IMR-90 (cell line): ENCODE measurements around the gene ERAP2. TPM values are rescaled to one million over a fixed set of nuclear protein-coding genes. Genes with fewer than 3 reads are reported as not detected.

Experiments used
- ATAC-seq: fragments of 200-7000 bp; cut with Tn5 transposase; 2 replicates; pipeline ENCODE4 v1.9.1; 2020; ENCODE audit warnings: low read depth, mild to moderate bottlenecking, moderate library complexity
- BruUV-seq: library from RNA; stranded (reverse); fragments of 400-500 nt; replicated peaks from 2 replicates; lab custom pipeline; 2021; lab: Mats Ljungman, UMichigan
- CTCF ChIA-PET: fragments of 300-600 bp; formaldehyde crosslinking; extraction: SDS; loops from one replicate; lab custom pipeline; 2021; ENCODE audit warnings: antibody characterized with exemption; lab: Yijun Ruan, JAX
- POLR2A ChIA-PET: fragments of 300-600 bp; sonication (Branson Sonifier 250); formaldehyde crosslinking; loops from one replicate; lab custom pipeline; 2022; ENCODE audit warnings: antibody characterized with exemption; ENCODE audit not compliant: unreplicated experiment; lab: Charles Lee
- DNase-seq: peaks from one replicate; pipeline ENCODE4 v3.0.0; 2013
- H2AFZ ChIP-seq: replicated peaks from 2 replicates; pipeline ENCODE3; 2013; ENCODE audit warnings: low read length, mild to moderate bottlenecking; ENCODE audit not compliant: poor library complexity
- H2AK5ac ChIP-seq: 2 replicates; pipeline ENCODE4 v1.6.1; 2013; ENCODE audit warnings: low read depth, low read length, inconsistent platforms
- H2AK9ac ChIP-seq: replicated peaks from 2 replicates; pipeline ENCODE3; 2013; ENCODE audit warnings: mild to moderate bottlenecking, low read depth, low read length, moderate library complexity; ENCODE audit not compliant: poor library complexity
- H2BK120ac ChIP-seq: 2 replicates; pipeline ENCODE4 v1.6.1; 2013; ENCODE audit warnings: low read depth, low read length, inconsistent platforms
- H2BK15ac ChIP-seq: 3 replicates; pipeline ENCODE4 v1.6.1; 2013; ENCODE audit warnings: low read depth, low read length, inconsistent platforms
- H2BK20ac ChIP-seq: 2 replicates; pipeline ENCODE4 v1.6.1; 2013; ENCODE audit warnings: low read depth, mild to moderate bottlenecking, inconsistent platforms, low read length, moderate library complexity
- H2BK5ac ChIP-seq: 2 replicates; pipeline ENCODE4 v1.6.1; 2013; ENCODE audit warnings: mild to moderate bottlenecking, low read depth, low read length, inconsistent platforms; ENCODE audit not compliant: poor library complexity, severe bottlenecking
- H3K14ac ChIP-seq: replicated peaks from 2 replicates; pipeline ENCODE4 v1.6.1; 2013; ENCODE audit warnings: low read depth, low read length, inconsistent platforms
- H3K18ac ChIP-seq: 2 replicates; pipeline ENCODE4 v1.6.1; 2013; ENCODE audit warnings: low read depth, low read length, control low read depth
- H3K23ac ChIP-seq: 2 replicates; pipeline ENCODE4 v1.6.1; 2013; ENCODE audit warnings: low read depth, low read length, inconsistent platforms
- H3K27ac ChIP-seq: 2 replicates; pipeline ENCODE4 v1.5.1; 2013; ENCODE audit warnings: mild to moderate bottlenecking, control low read depth, low read length; ENCODE audit not compliant: insufficient read depth
- H3K27me3 ChIP-seq: 2 replicates; pipeline ENCODE4 v1.6.1; 2013; ENCODE audit warnings: low read length; ENCODE audit not compliant: control insufficient read depth, insufficient read depth
- H3K36me3 ChIP-seq: 2 replicates; pipeline ENCODE4 v1.6.1; 2013; ENCODE audit warnings: low read length, mixed read lengths; ENCODE audit not compliant: control insufficient read depth, insufficient read depth
- H3K4ac ChIP-seq: 2 replicates; pipeline ENCODE4 v1.6.1; 2013; ENCODE audit warnings: low read depth, low read length, inconsistent platforms
- H3K4me1 ChIP-seq: 2 replicates; pipeline ENCODE4 v1.6.1; 2013; ENCODE audit warnings: low read length, mixed read lengths; ENCODE audit not compliant: control insufficient read depth, insufficient read depth
- H3K4me2 ChIP-seq: 2 replicates; pipeline ENCODE4 v1.6.1; 2013; ENCODE audit warnings: low read depth, mild to moderate bottlenecking, control low read depth, low read length, moderate library complexity
- H3K4me3 ChIP-seq: 2 replicates; pipeline ENCODE4 v1.5.1; 2013; ENCODE audit warnings: low read depth, mild to moderate bottlenecking, control low read depth, low read length, moderate library complexity; ENCODE audit not compliant: insufficient read depth
- H3K56ac ChIP-seq: 2 replicates; pipeline ENCODE4 v1.6.1; 2013; ENCODE audit warnings: low read length, inconsistent platforms; ENCODE audit not compliant: insufficient read depth; ENCODE audit errors: extremely low read depth
- H3K79me1 ChIP-seq, 2 experiments: 2 replicates each; pipeline ENCODE4 v1.6.1; 2013; ENCODE audit warnings: low read length in 2 of 2, inconsistent platforms in 1 of 2, low read depth in 1 of 2
- H3K9ac ChIP-seq: 2 replicates; pipeline ENCODE4 v1.6.1; 2013; ENCODE audit warnings: low read depth, low read length, control low read depth
- H3K9me1 ChIP-seq: 2 replicates; pipeline ENCODE4 v1.6.1; 2013; ENCODE audit warnings: low read length, inconsistent platforms; ENCODE audit not compliant: insufficient read depth
- H3K9me3 ChIP-seq: 2 replicates; pipeline ENCODE4 v1.6.1; 2013; ENCODE audit warnings: low read length; ENCODE audit not compliant: control insufficient read depth, insufficient read depth
- H4K20me1 ChIP-seq: 2 replicates; pipeline ENCODE4 v1.6.1; 2013; ENCODE audit warnings: low read length, inconsistent platforms; ENCODE audit not compliant: insufficient read depth
- H4K5ac ChIP-seq: 2 replicates; pipeline ENCODE4 v1.6.1; 2013; ENCODE audit warnings: mild to moderate bottlenecking, low read depth, low read length, control low read depth
- H4K8ac ChIP-seq, 2 experiments: 2 replicates each; pipeline ENCODE4 v1.6.1; 2013; ENCODE audit warnings: low read depth in 2 of 2, low read length in 2 of 2, control low read depth in 1 of 2, inconsistent platforms in 1 of 2
- H4K91ac ChIP-seq: 2 replicates; pipeline ENCODE4 v1.6.1; 2013; ENCODE audit warnings: low read depth, low read length, inconsistent platforms; ENCODE audit not compliant: insufficient read depth
- BHLHE40 ChIP-seq: fragments of 150-350 bp; IDR thresholded peaks from 2 replicates; pipeline ENCODE4 v1.6.1; 2016; ENCODE audit warnings: mild to moderate bottlenecking, low read depth, low read length
- CEBPB ChIP-seq: IDR thresholded peaks from 2 replicates; pipeline ENCODE4 v1.6.1; 2012; ENCODE audit warnings: low read depth, low read length, improper control_type of control experiment
- CHD1 ChIP-seq: IDR thresholded peaks from 2 replicates; pipeline ENCODE4 v1.6.1; 2012; ENCODE audit warnings: low read depth, low read length, improper control_type of control experiment
- FOS ChIP-seq: fragments of 150-350 bp; IDR thresholded peaks from 2 replicates; pipeline ENCODE4 v1.6.1; 2016; ENCODE audit warnings: low read depth, low read length
- MAFK ChIP-seq: IDR thresholded peaks from 2 replicates; pipeline ENCODE4 v1.6.1; 2012; ENCODE audit warnings: low read depth, low read length, improper control_type of control experiment
- MAZ ChIP-seq: IDR thresholded peaks from 2 replicates; pipeline ENCODE4 v1.6.1; 2012; ENCODE audit warnings: low read depth, mild to moderate bottlenecking, low read length, improper control_type of control experiment, moderate library complexity, borderline replicate concordance
- MXI1 ChIP-seq: IDR thresholded peaks from 2 replicates; pipeline ENCODE4 v1.6.1; 2012; ENCODE audit warnings: low read depth, mild to moderate bottlenecking, low read length, moderate library complexity, borderline replicate concordance
- NFE2L2 ChIP-seq: fragments of 150-350 bp; IDR thresholded peaks from 2 replicates; pipeline ENCODE4 v1.6.1; 2016; ENCODE audit warnings: low read depth, mild to moderate bottlenecking, low read length
- RFX5 ChIP-seq: IDR thresholded peaks from 2 replicates; pipeline ENCODE4 v1.8.0; 2012; ENCODE audit warnings: low read depth, mild to moderate bottlenecking, low read length, moderate library complexity
- SMC3 ChIP-seq: fragments of 150-350 bp; IDR thresholded peaks from 2 replicates; pipeline ENCODE4 v1.6.1; 2016; ENCODE audit warnings: low read depth, mild to moderate bottlenecking, antibody characterized with exemption, low read length, moderate library complexity
- WGBS, 2 experiments: methylation state at CpG; one replicate each; pipeline versions ENCODE4 v1.1.5 to v1.1.7; 2013; ENCODE audit warnings: missing lambda C conversion rate in 2 of 2; ENCODE audit not compliant: insufficient read length in 1 of 2; ENCODE audit errors: extremely low coverage in 2 of 2; 5-methylcytosine and 5-hydroxymethylcytosine counted together
- dilution Hi-C: fragments of 300-500 bp; cut with HindIII; formaldehyde crosslinking; loops from one replicate; pipeline ENCODE4 v1.14.3; 2018; ENCODE audit warnings: low sequenced_read_pairs; ENCODE audit not compliant: unreplicated experiment
- in situ Hi-C: fragments of 300-500 bp; cut with MboI; formaldehyde crosslinking; loops from 3 replicates; pipeline ENCODE4 v1.14.3; 2019; ENCODE audit warnings: low sequenced_read_pairs, inconsistent platforms, mixed read lengths
- intact Hi-C: fragments of 100-400 bp; cut with micrococcal nuclease; formaldehyde crosslinking; loops from 2 replicates; pipeline ENCODE4 v1.10.0; 2022
- polyA plus RNA-seq, 3 experiments: library from polyadenylated mRNA; depleted of rRNA; stranded (reverse); fragments of >200 nt; gene quantifications; 2 replicates each; pipeline ENCODE4 v1.2.3, GENCODE V29; 2012; ENCODE audit warnings: low replicate concordance in 1 of 3
- total RNA-seq: library from RNA; depleted of rRNA; stranded (reverse); fragments of >200 nt; gene quantifications from 2 replicates; pipeline ENCODE4 v1.2.3, GENCODE V29; 2012
- TF ChIP-seq, protein P1 (sequence below): fragments of 150-350 bp; IDR thresholded peaks from 2 replicates; pipeline ENCODE4 v1.6.1; 2017; ENCODE audit warnings: mild to moderate bottlenecking, antibody characterized with exemption, low read length, low read depth
- TF ChIP-seq, protein P2 (sequence below): conservative IDR thresholded peaks from 2 replicates; pipeline ENCODE4 v1.5.1; 2012; ENCODE audit warnings: mild to moderate bottlenecking, low read depth, low read length, improper control_type of control experiment
- TF ChIP-seq, protein P3 (sequence below): fragments of 150-350 bp; IDR thresholded peaks from 2 replicates; pipeline ENCODE4 v1.6.1; 2016; ENCODE audit warnings: low read depth, mild to moderate bottlenecking, low read length, moderate library complexity, borderline replicate concordance

Gene ERAP2
- total and polyA plus RNA-seq, 2 of the 4 experiments (the other 2 are of a cell fraction), result 10.6 to 21.3 TPM

DNA sequence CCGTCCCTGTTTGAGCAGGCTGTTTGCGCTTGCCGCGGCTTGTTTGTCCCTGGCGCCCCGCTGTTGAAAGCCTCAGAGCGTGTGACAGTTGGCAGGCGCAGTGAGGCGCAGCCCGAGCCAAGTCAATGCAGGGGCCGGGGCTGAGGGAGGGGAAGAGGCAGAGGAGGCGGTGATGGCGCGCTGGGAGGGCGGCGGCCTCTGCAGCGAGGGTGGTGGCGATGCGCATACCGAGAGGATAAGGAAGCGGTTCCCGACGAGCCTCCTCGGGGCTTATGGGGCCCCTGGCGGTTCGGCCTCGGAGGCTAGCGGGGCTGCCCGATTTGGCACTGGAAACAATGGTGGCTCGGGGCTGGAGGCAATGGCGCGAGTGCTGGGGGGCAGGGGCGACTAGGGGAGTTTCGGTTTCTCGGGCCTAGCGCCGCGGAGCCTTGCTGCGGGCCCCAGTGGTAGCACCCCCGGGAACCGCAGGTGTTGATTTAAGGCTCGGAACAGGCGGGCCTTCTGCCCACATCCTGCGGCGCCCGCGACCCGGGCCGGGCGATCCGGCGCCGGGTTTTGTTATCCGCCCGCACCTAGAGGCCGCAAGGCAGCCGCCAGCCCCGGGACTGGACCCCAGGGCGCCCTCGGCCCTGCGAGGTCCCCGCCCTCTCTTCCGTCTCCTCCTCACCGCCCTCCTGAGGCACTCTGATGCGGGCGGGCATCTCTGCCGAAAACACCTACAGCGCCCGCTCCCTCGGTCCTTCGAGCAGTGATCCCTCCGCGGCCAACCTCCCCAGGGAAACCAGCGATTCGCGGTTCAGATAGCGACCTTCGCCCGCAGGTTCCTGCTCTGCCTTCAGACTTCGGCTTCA, 58.6 kb downstream of the ERAP2 start:
- H3K79me1 ChIP-seq, result peaks cover 6 to 29% of the 10 kb centered on the region in 2 experiments; a peak in 3 of 4 replicates
- H2AK5ac ChIP-seq, result peak overlapping the region; percentile 78
- dilution Hi-C loops, result no loop called here
- peak overlapping the region; percentile 95 for H3K56ac ChIP-seq
- H3K9me1 ChIP-seq, result no peaks in the 10 kb centered on the region
- H2BK20ac ChIP-seq, result peak overlapping the region; percentile 23
- H3K4me1 ChIP-seq, result no peaks in the 10 kb centered on the region; the same call in 1 of the 2 replicates
- CTCF ChIA-PET, result no interaction called here
- peak overlapping the region; percentile 68 for H3K4me3 ChIP-seq
- peak overlapping the region; percentile 82 for H2BK120ac ChIP-seq
- peak overlapping the region; percentile 96 for H3K23ac ChIP-seq
- H2AFZ ChIP-seq, result peak overlapping the region; percentile 95
- peak overlapping the region; percentile 96 for H2BK15ac ChIP-seq
- H4K20me1 ChIP-seq, result no peaks in the 10 kb centered on the region
- peak overlapping the region; percentile 92 for H3K18ac ChIP-seq
- WGBS, 2 experiments, result 0% methylated on average over 31 of the region's 80 CpGs; no CpG with 5 or more reads in 1 of the 2 experiments
- H4K91ac ChIP-seq, result peak overlapping the region; percentile 83
- no TSS peak for BruUV-seq
- intact Hi-C loops, result loop anchor here (1.0 to 5.0 kb wide), 8 partner anchors 62 to 323 kb away; partner anchors contain the start of gene LIX1
- peak overlapping the region; percentile 97 for H2AK9ac ChIP-seq
- H3K14ac ChIP-seq, result peak overlapping the region; percentile 89
- POLR2A ChIA-PET, result no interaction called here
- ATAC-seq, result peak; percentile 79
- in situ Hi-C loops, result no loop called here
- H3K36me3 ChIP-seq, result no peaks in the 10 kb centered on the region
- H3K27me3 ChIP-seq, result no peaks in the 10 kb centered on the region
- peak overlapping the region; percentile 72 for H4K5ac ChIP-seq
- DNase-seq, result peak; percentile 92
- peak overlapping the region; percentile 95 for H3K4me2 ChIP-seq
- peak overlapping the region; percentile 92 for H3K27ac ChIP-seq
- no peaks in the 10 kb centered on the region for H3K9me3 ChIP-seq
- H3K4ac ChIP-seq, result peak overlapping the region; percentile 89
- peak overlapping the region; percentile 95 for H3K9ac ChIP-seq
- H2BK5ac ChIP-seq, result peak overlapping the region; percentile 96
- TF ChIP-seq MAFK (no peak), FOS (no peak), BHLHE40 (peak; percentile 61; the same call in 1 of the 2 replicates), NFE2L2 (no peak), MXI1 (0 out of 2 replicates have a peak, but pooled peaks have one; percentile 27), CHD1 (0 out of 2 replicates have a peak, but pooled peaks have one; percentile 16), RFX5 (no peak), SMC3 (no peak), CEBPB (no peak), MAZ (peak; percentile 65; the same call in 1 of the 2 replicates)
- TF ChIP-seq, protein P1, sequence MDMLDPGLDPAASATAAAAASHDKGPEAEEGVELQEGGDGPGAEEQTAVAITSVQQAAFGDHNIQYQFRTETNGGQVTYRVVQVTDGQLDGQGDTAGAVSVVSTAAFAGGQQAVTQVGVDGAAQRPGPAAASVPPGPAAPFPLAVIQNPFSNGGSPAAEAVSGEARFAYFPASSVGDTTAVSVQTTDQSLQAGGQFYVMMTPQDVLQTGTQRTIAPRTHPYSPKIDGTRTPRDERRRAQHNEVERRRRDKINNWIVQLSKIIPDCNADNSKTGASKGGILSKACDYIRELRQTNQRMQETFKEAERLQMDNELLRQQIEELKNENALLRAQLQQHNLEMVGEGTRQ, result no peak
- TF ChIP-seq, protein P2, sequence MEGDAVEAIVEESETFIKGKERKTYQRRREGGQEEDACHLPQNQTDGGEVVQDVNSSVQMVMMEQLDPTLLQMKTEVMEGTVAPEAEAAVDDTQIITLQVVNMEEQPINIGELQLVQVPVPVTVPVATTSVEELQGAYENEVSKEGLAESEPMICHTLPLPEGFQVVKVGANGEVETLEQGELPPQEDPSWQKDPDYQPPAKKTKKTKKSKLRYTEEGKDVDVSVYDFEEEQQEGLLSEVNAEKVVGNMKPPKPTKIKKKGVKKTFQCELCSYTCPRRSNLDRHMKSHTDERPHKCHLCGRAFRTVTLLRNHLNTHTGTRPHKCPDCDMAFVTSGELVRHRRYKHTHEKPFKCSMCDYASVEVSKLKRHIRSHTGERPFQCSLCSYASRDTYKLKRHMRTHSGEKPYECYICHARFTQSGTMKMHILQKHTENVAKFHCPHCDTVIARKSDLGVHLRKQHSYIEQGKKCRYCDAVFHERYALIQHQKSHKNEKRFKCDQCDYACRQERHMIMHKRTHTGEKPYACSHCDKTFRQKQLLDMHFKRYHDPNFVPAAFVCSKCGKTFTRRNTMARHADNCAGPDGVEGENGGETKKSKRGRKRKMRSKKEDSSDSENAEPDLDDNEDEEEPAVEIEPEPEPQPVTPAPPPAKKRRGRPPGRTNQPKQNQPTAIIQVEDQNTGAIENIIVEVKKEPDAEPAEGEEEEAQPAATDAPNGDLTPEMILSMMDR, result no peak
- TF ChIP-seq, protein P3, sequence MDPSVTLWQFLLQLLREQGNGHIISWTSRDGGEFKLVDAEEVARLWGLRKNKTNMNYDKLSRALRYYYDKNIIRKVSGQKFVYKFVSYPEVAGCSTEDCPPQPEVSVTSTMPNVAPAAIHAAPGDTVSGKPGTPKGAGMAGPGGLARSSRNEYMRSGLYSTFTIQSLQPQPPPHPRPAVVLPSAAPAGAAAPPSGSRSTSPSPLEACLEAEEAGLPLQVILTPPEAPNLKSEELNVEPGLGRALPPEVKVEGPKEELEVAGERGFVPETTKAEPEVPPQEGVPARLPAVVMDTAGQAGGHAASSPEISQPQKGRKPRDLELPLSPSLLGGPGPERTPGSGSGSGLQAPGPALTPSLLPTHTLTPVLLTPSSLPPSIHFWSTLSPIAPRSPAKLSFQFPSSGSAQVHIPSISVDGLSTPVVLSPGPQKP, result no peak
- H4K8ac ChIP-seq, result peak overlapping the region; percentile 70 to 82
